AG04450 (cell line): ENCODE results near the gene AGFG1. TPM values are rescaled to one million over a fixed set of nuclear protein-coding genes. Genes with fewer than 3 reads are reported as not detected.
"Not testable (repeated sequence)": the region's sequence is repeated elsewhere in the genome, so short reads cannot be mapped to it uniquely, and the experiment has no call there.

Experiments used
- CTCF ChIA-PET: fragments of 300-600, 350-600 bp; formaldehyde crosslinking; extraction: SDS; loops from one replicate; lab custom pipeline; 2022; ENCODE audit warnings: antibody characterized with exemption, inconsistent platforms; lab: Charles Lee
- POLR2A ChIA-PET: fragments of 350-600 bp; formaldehyde crosslinking; extraction: SDS; loops from one replicate; lab custom pipeline; 2021; ENCODE audit warnings: antibody characterized with exemption, inconsistent platforms; lab: Yijun Ruan, JAX
- DNase-seq: peaks from one replicate; pipeline ENCODE4 v3.0.0-alpha.2; 2011; ENCODE audit warnings: low read depth, low spot score
- H3K27ac ChIP-seq: one replicate; pipeline ENCODE4 v1.5.1; 2012; ENCODE audit warnings: low read depth, low read length, control low read depth
- H3K27me3 ChIP-seq: one replicate; pipeline ENCODE4 v1.6.0; 2012; ENCODE audit warnings: low read length; ENCODE audit not compliant: control insufficient read depth, insufficient read depth
- H3K4me3 ChIP-seq: 2 replicates; pipeline ENCODE4 v1.5.1; 2011; ENCODE audit warnings: mild to moderate bottlenecking, low read depth, low read length, control low read depth
- H3K9me3 ChIP-seq: 2 replicates; pipeline ENCODE4 v1.5.1; 2012; ENCODE audit warnings: low read length; ENCODE audit not compliant: control insufficient read depth, insufficient read depth
- CTCF ChIP-seq: IDR thresholded peaks from 2 replicates; pipeline ENCODE4 v1.5.1; 2011; ENCODE audit warnings: low read depth, low read length, control low read depth, inconsistent platforms
- polyA plus RNA-seq: library from polyadenylated mRNA; depleted of rRNA; stranded (reverse); fragments of >200 nt; gene quantifications from 2 replicates; pipeline ENCODE4 v1.2.3, GENCODE V29; 2011

Gene AGFG1
- polyA plus RNA-seq, 1 experiment: 139 TPM

GRCh38 chr2:227528803-227529202, 56.8 kb downstream of the AGFG1 start:
- Histone ChIP-seq H3K27me3 (no peaks in the 10 kb centered on the region), H3K9me3 (no peaks in the 10 kb centered on the region), H3K27ac (no peak overlapping the region), H3K4me3 (no peak overlapping the region)
- TF ChIP-seq CTCF: no peak
- POLR2A ChIA-PET: no interaction called here
- DNase-seq: no peak
- CTCF ChIA-PET: interaction anchor here (0.5 to 1.3 kb wide), 3 partner anchors 15 to 361 kb away, joined by 3 read pairs; no protein-coding TSS in a partner anchor

GRCh38 chr2:227529871-227530270, 57.9 kb downstream of the AGFG1 start:
- ChIA-PET CTCF (interaction anchor here (1.3 kb wide), 1 partner anchor 16 kb away, joined by 3 read pairs; no protein-coding TSS in a partner anchor), POLR2A (no interaction called here)

GRCh38 chr2:227534714-227535113, 62.8 kb downstream of the AGFG1 start:
- CTCF ChIA-PET: no interaction called here
- peaks cover 4% of the 10 kb centered on the region; the same call in 1 of the 2 replicates for H3K9me3 ChIP-seq
- POLR2A ChIA-PET: no interaction called here
- no peaks in the 10 kb centered on the region for H3K27me3 ChIP-seq
- H3K27ac ChIP-seq: no peak overlapping the region
- no peak overlapping the region for H3K4me3 ChIP-seq
- DNase-seq: no peak
- TF ChIP-seq CTCF: no peak

More at GRCh38 chr2:227529871-227530270, 57.9 kb downstream of the AGFG1 start:
- no peak for DNase-seq
- Histone ChIP-seq H3K27me3 (no peaks in the 10 kb centered on the region), H3K9me3 (no peaks in the 10 kb centered on the region), H3K4me3 (no peak overlapping the region), H3K27ac (no peak overlapping the region)
- TF ChIP-seq CTCF: no peak

- POLR2A ChIA-PET: no interaction called here
- Histone ChIP-seq H3K27me3 (no peaks in the 10 kb centered on the region), H3K9me3 (peaks cover 6% of the 10 kb centered on the region; the same call in 1 of the 2 replicates), H3K27ac (no peak overlapping the region), H3K4me3 (no peak overlapping the region)
- TF ChIP-seq CTCF: no peak
- CTCF ChIA-PET: no interaction called here
- DNase-seq: no peak
Observed at GRCh38 chr2:227536445-227536844, 64.5 kb downstream of the AGFG1 start.

GRCh38 chr2:227539465-227539956, 67.6 kb downstream of the AGFG1 start:
- DNase-seq: no peak
- Histone ChIP-seq H3K27me3 (no peaks in the 10 kb centered on the region), H3K9me3 (peaks cover 6% of the 10 kb centered on the region; the same call in 1 of the 2 replicates), H3K27ac (no peak overlapping the region), H3K4me3 (no peak overlapping the region)
- POLR2A ChIA-PET: no interaction called here
- CTCF ChIA-PET: interaction anchor here (0.6 kb wide), 2 partner anchors 13 to 66 kb away, joined by 4 read pairs; no protein-coding TSS in a partner anchor
- TF ChIP-seq CTCF: no peak

GRCh38 chr2:227540352-227540751, 68.4 kb downstream of the AGFG1 start:
- H3K27me3 ChIP-seq, H3K4me3 ChIP-seq, CTCF ChIA-PET, POLR2A ChIA-PET, H3K9me3 ChIP-seq, H3K27ac ChIP-seq, DNase-seq: not testable (repeated sequence)
